Measurements from ENCODE around the gene UPK2.

- TF ChIP-seq POLR2A (IDR thresholded peaks at IDR 0.05) (no peak), CTCF (IDR thresholded peaks at IDR 0.05) (no peak)
Observed at GRCh38 chr11:118915941-118916841, 39.9 kb upstream of the UPK2 start.

Data from uterus (tissue), 2 donors.